ENCODE data around the gene FOXI1. TPM values are rescaled to one million over a fixed set of nuclear protein-coding genes. Genes with fewer than 3 reads are reported as not detected.

The FOXI1 gene
- total RNA-seq, 1 donor from 2014 or later: not detected

DNA sequence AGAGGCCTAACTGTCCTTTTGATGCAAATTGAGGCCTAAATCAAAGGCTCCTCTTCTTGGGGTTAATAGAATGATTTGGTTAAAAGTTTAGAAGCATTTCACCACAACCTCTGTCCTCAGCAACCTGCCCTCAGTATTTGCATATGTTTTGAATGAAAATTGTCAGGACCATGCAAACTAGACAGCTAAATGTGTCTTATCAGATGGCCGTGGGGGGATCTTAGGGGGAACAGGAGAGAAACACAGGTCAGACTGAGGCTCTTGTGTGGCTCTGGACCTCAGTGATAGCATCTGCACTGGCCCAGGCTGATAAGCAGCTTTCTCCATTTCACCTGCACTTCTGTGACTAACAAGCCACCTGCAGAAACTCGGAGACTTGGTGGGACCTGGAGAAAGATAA is 49.0 kb downstream of the FOXI1 start:
- Mint-ChIP-seq H3K9me3 (ENCODE audit: low read depth) (no peaks in the 10 kb centered on the region), H3K27me3 (ENCODE audit: low read depth) (no peaks in the 10 kb centered on the region), H3K36me3 (ENCODE audit: low read depth) (no peaks in the 10 kb centered on the region), H3K27ac (ENCODE audit: unreplicated experiment) (no peak overlapping the region), H3K4me3 (ENCODE audit: unreplicated experiment) (no peak overlapping the region), H3K4me1 (ENCODE audit: low read depth) (peaks cover 24% of the 10 kb centered on the region)
- DNase-seq (ENCODE audit: low spot score): no peak
- TF ChIP-seq CTCF (IDR thresholded peaks at IDR 0.05): no peak

DNA sequence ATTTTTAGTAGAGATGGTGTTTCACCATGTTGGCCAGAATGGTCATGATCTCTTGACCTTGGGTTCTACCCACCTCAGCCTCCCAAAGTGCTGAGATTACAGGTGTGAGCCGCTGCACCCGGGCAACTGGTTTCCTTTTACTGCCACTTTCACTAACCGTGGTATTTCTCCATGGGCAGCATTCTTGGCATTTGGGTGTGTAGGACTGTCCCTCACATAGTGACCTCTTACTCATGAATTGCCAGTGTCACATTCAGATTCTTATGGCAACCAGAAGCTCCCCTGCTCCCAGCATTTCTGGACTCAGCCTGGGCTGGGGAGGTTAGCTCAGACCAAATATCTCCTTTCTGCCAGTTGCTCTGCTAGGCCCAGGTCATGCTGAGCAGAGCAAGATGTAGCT is 50.1 kb downstream of the FOXI1 start:
- no peak overlapping the region for H3K4me3 Mint-ChIP-seq (ENCODE audit: unreplicated experiment)
- TF ChIP-seq CTCF (IDR thresholded peaks at IDR 0.05): no peak
- no peak for DNase-seq (ENCODE audit: low spot score)

GRCh38 chr5:170159101-170159698 is 53.5 kb downstream of the FOXI1 start:
- no peak overlapping the region for H3K27ac Mint-ChIP-seq (ENCODE audit: unreplicated experiment)
- no peaks in the 10 kb centered on the region for H3K27me3 Mint-ChIP-seq (ENCODE audit: low read depth)
- DNase-seq (ENCODE audit: low spot score): no peak
- no peaks in the 10 kb centered on the region for H3K9me3 Mint-ChIP-seq (ENCODE audit: low read depth)
- no peak for TF ChIP-seq CTCF (IDR thresholded peaks at IDR 0.05)
- H3K4me1 Mint-ChIP-seq (ENCODE audit: low read depth): peaks cover 4% of the 10 kb centered on the region
- H3K4me3 Mint-ChIP-seq (ENCODE audit: unreplicated experiment): no peak overlapping the region
- no peaks in the 10 kb centered on the region for H3K36me3 Mint-ChIP-seq (ENCODE audit: low read depth)

More for the DNA sequence above, 50.1 kb downstream of the FOXI1 start:
- H3K27ac Mint-ChIP-seq (ENCODE audit: unreplicated experiment): no peak overlapping the region
- H3K4me1 Mint-ChIP-seq (ENCODE audit: low read depth): peaks cover 21% of the 10 kb centered on the region
- no peaks in the 10 kb centered on the region for H3K9me3 Mint-ChIP-seq (ENCODE audit: low read depth)
- no peaks in the 10 kb centered on the region for H3K27me3 Mint-ChIP-seq (ENCODE audit: low read depth)
- no peaks in the 10 kb centered on the region for H3K36me3 Mint-ChIP-seq (ENCODE audit: low read depth)

Other genes with a start within 250 kb of the FOXI1 start
- 0.12 to 0.22 TPM (median 0.21 TPM) in 3 replicates for gene INSYN2B, start 125.4 kb upstream of the FOXI1 start, total RNA-seq
- gene C5orf58, start 127.1 kb downstream of the FOXI1 start, total RNA-seq: not detected in 3 replicates
- not detected in 3 replicates for gene LCP2, start 191.9 kb downstream of the FOXI1 start, total RNA-seq